Measurements from ENCODE around the gene CTDSP2.
"Not testable (repeated sequence)": the region's sequence is repeated elsewhere in the genome, so short reads cannot be mapped to it uniquely, and the experiment has no call there.

CTDSP2 gene

GRCh38 chr12:57851552-57851951 is 5.0 kb upstream of the CTDSP2 start:
- POLR2A ChIA-PET = interaction anchor here (1.4 to 1.6 kb wide), 2 partner anchors 14 to 45 kb away, joined by 5 to 6 read pairs; no protein-coding TSS in a partner anchor
- no peak for DNase-seq (ENCODE audit: extremely low spot score)
- CTCF ChIA-PET = interaction anchor here (0.6 to 1.0 kb wide), 3 partner anchors 9 to 54 kb away, joined by 3 to 5 read pairs (median 3); no protein-coding TSS in a partner anchor
- TF ChIP-seq CTBP1 (IDR thresholded peaks at IDR 0.05; ENCODE audit: borderline replicate concordance) = no peak
- no peak for TF ChIP-seq FOXK2 (IDR thresholded peaks at IDR 0.05)
- TF ChIP-seq SUZ12 (IDR thresholded peaks at IDR 0.05) = no peak
- no peak for TF ChIP-seq BHLHE40 (IDR thresholded peaks at IDR 0.05; ENCODE audit: borderline replicate concordance)
- no peak for TF ChIP-seq FOXM1 (IDR thresholded peaks at IDR 0.05; ENCODE audit: borderline replicate concordance)
- TF ChIP-seq ZNF384 (IDR thresholded peaks at IDR 0.05) = no peak
- no peak for TF ChIP-seq LEF1 (IDR thresholded peaks at IDR 0.05; ENCODE audit: borderline replicate concordance)
- TF ChIP-seq PKNOX1 (IDR thresholded peaks at IDR 0.05) = no peak
- no peak for TF ChIP-seq FOXA1 (IDR thresholded peaks at IDR 0.05)
- no peak for TF ChIP-seq HDGF (IDR thresholded peaks at IDR 0.05; ENCODE audit: borderline replicate concordance)
- no peak for TF ChIP-seq SP1 (IDR thresholded peaks at IDR 0.05)
- no peak for TF ChIP-seq TARDBP (IDR thresholded peaks at IDR 0.05)
- no peak for TF ChIP-seq ELF4 (IDR thresholded peaks at IDR 0.05)
- TF ChIP-seq L3MBTL2 (conservative IDR thresholded peaks at IDR 0.05) = no peak
- no peak for TF ChIP-seq NFRKB (IDR thresholded peaks at IDR 0.05)

DNA sequence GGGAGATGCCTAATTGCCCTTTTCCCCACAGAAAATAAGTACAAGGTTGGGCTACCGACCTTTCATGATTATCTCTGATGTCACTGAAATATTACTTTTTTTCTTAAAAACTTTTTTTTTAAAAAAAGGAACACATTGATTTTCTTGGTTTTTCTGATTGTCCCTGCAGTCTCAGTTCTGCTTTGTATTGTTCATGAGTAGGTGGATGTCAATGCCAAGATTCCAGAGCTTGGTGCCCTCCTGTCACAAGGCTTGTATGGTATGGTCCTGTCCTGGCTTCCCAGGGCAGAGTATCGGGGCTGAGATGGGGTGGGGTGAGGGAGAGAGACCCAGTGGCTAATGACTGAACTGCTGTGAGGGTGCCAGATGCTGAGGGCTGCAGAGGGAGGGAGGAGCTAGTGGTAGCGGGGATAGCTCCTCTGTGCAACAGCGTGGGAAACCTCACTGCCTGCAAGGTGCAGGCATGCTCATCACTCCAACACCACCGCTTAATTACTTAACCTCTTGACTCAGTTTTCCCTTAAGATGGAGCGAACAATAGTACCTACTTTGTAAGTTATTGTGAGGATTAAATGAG is 4.4 kb upstream of the CTDSP2 start:
- no peak for TF ChIP-seq BHLHE40 (IDR thresholded peaks at IDR 0.05; ENCODE audit: borderline replicate concordance)
- no peak for TF ChIP-seq ELF4 (IDR thresholded peaks at IDR 0.05)
- no peak for TF ChIP-seq TARDBP (IDR thresholded peaks at IDR 0.05)
- no peak for TF ChIP-seq SP1 (IDR thresholded peaks at IDR 0.05)
- no peak for TF ChIP-seq PKNOX1 (IDR thresholded peaks at IDR 0.05)
- TF ChIP-seq FOXM1 (IDR thresholded peaks at IDR 0.05; ENCODE audit: borderline replicate concordance) = no peak
- TF ChIP-seq L3MBTL2 (conservative IDR thresholded peaks at IDR 0.05) = no peak
- no peak for TF ChIP-seq HDGF (IDR thresholded peaks at IDR 0.05; ENCODE audit: borderline replicate concordance)
- TF ChIP-seq FOXK2 (IDR thresholded peaks at IDR 0.05) = no peak
- no peak for DNase-seq (ENCODE audit: extremely low spot score)
- CTCF ChIA-PET = interaction anchor here (0.6 to 1.0 kb wide), 3 partner anchors 8 to 55 kb away, joined by 3 to 5 read pairs (median 3); no protein-coding TSS in a partner anchor
- POLR2A ChIA-PET = interaction anchor here (1.4 to 1.6 kb wide), 2 partner anchors 14 to 46 kb away, joined by 5 to 6 read pairs; no protein-coding TSS in a partner anchor

DNA sequence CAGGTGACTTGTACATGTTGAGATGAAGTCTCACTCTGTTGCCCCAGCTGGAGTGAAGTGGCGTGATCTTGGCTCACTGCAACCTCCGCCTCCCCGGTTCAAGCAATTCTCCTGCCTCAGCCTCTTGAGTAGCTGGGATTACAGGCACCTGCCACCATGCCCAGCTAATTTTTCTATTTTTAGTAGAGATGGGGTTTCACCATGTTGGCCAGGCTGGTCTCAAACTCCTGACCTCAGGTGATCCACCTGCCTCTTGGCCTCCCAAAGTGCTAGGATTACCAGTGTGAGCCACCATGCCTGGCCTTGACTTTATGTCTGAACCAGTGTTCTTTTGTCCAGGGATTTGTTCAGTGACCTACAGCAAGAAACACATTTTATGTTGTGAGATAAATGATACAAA is 2.9 kb upstream of the CTDSP2 start:
- DNase-seq (ENCODE audit: extremely low spot score); CTCF ChIA-PET: not testable (repeated sequence)
- POLR2A ChIA-PET = interaction anchor here (1.3 kb wide), 1 partner anchor 48 kb away, joined by 3 read pairs; no protein-coding TSS in a partner anchor

- TF ChIP-seq FOXM1 (IDR thresholded peaks at IDR 0.05; ENCODE audit: borderline replicate concordance) (no peak), HDGF (IDR thresholded peaks at IDR 0.05; ENCODE audit: borderline replicate concordance) (no peak)
- no peak for DNase-seq (ENCODE audit: extremely low spot score)
- CTCF ChIA-PET = no interaction called here
- POLR2A ChIA-PET = interaction anchor here (1.2 to 1.3 kb wide), 2 partner anchors 18 to 48 kb away, joined by 3 read pairs; no protein-coding TSS in a partner anchor
Observed at GRCh38 chr12:57849035-57849434, 2.5 kb upstream of the CTDSP2 start.

GRCh38 chr12:57848208-57848607 is 1.7 kb upstream of the CTDSP2 start:
- CTCF ChIA-PET = no interaction called here
- POLR2A ChIA-PET = interaction anchor here (1.0 to 1.4 kb wide), 5 partner anchors 16 to 48 kb away, joined by 3 to 6 read pairs (median 3); no protein-coding TSS in a partner anchor
- no peak for DNase-seq (ENCODE audit: extremely low spot score)
- TF ChIP-seq ARNT (IDR thresholded peaks at IDR 0.05) (no peak), L3MBTL2 (conservative IDR thresholded peaks at IDR 0.05) (no peak), SP1 (IDR thresholded peaks at IDR 0.05) (no peak), FOXA1 (IDR thresholded peaks at IDR 0.05) (no peak), NFRKB (IDR thresholded peaks at IDR 0.05) (no peak), ZNF384 (IDR thresholded peaks at IDR 0.05) (no peak), LEF1 (IDR thresholded peaks at IDR 0.05; ENCODE audit: borderline replicate concordance) (no peak), FOXM1 (IDR thresholded peaks at IDR 0.05; ENCODE audit: borderline replicate concordance) (no peak), HDGF (IDR thresholded peaks at IDR 0.05; ENCODE audit: borderline replicate concordance) (no peak), ELF4 (IDR thresholded peaks at IDR 0.05) (no peak), FOXK2 (IDR thresholded peaks at IDR 0.05) (no peak), PKNOX1 (IDR thresholded peaks at IDR 0.05) (no peak), TARDBP (IDR thresholded peaks at IDR 0.05) (no peak), SUZ12 (IDR thresholded peaks at IDR 0.05) (no peak), BHLHE40 (IDR thresholded peaks at IDR 0.05; ENCODE audit: borderline replicate concordance) (no peak), CTBP1 (IDR thresholded peaks at IDR 0.05; ENCODE audit: borderline replicate concordance) (no peak)

DNA sequence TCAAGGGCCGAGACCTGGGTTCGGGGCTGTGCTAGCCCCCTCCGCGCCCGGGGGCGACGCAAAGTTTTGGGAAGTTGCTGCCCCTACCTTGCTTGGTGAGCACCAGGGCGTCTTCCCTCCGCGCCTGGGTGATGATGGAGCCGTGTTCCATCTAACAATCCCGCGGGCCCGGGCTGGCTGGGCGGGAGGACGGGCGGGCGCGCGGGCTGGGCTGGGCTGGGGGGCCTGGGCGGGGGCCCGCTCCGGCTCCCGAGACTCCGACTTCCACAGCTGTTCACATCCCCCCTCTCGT is 298 bp downstream of the CTDSP2 start:
- ChIA-PET CTCF (no interaction called here), POLR2A (interaction anchor here (1.0 to 4.0 kb wide), 10 partner anchors 8 to 74 kb away, joined by 3 to 55 read pairs (median 4); partner anchors contain the start of genes EEF1AKMT3 and METTL1)
- TF ChIP-seq SP1 (IDR thresholded peaks at IDR 0.05) (no peak), BHLHE40 (IDR thresholded peaks at IDR 0.05; ENCODE audit: borderline replicate concordance) (no peak), HDGF (IDR thresholded peaks at IDR 0.05; ENCODE audit: borderline replicate concordance) (no peak), LEF1 (IDR thresholded peaks at IDR 0.05; ENCODE audit: borderline replicate concordance) (no peak), NFRKB (IDR thresholded peaks at IDR 0.05) (no peak), TARDBP (IDR thresholded peaks at IDR 0.05) (no peak)
- DNase-seq (ENCODE audit: extremely low spot score) = no peak
